ENCODE data around the gene KCNG2.

Gene KCNG2

GRCh38 chr18:79780547-79780946 is 17.2 kb upstream of the KCNG2 start:
- peaks cover 0 to 57% of the 10 kb centered on the region in 2 donors for H3K27me3 ChIP-seq
- intact Hi-C loops (cut with DNase I; ENCODE audit: low total_unique reads) = no loop called here
- no peaks in the 10 kb centered on the region for H3K4me1 ChIP-seq
- H3K36me3 ChIP-seq = no peaks in the 10 kb centered on the region
- TF ChIP-seq CTCF (IDR thresholded peaks at IDR 0.05) = no peak
- H3K27ac ChIP-seq = no peak overlapping the region
- H3K4me3 ChIP-seq = no peak overlapping the region
- no peaks in the 10 kb centered on the region for H3K9me3 ChIP-seq
- peak in 1 of 2 donors; percentile 38 for DNase-seq

- no peak overlapping the region for H3K4me3 ChIP-seq
- no peaks in the 10 kb centered on the region for H3K36me3 ChIP-seq
- intact Hi-C loops (cut with DNase I; ENCODE audit: low total_unique reads) = no loop called here
- H3K27me3 ChIP-seq = peaks cover 0 to 57% of the 10 kb centered on the region in 2 donors
- H3K27ac ChIP-seq = no peak overlapping the region
- no peaks in the 10 kb centered on the region for H3K9me3 ChIP-seq
- no peak for TF ChIP-seq CTCF (IDR thresholded peaks at IDR 0.05)
- peak in 1 of 2 donors; percentile 57 for DNase-seq
- H3K4me1 ChIP-seq = no peaks in the 10 kb centered on the region
Measured at GRCh38 chr18:79781331-79781941, 16.3 kb upstream of the KCNG2 start.

DNA sequence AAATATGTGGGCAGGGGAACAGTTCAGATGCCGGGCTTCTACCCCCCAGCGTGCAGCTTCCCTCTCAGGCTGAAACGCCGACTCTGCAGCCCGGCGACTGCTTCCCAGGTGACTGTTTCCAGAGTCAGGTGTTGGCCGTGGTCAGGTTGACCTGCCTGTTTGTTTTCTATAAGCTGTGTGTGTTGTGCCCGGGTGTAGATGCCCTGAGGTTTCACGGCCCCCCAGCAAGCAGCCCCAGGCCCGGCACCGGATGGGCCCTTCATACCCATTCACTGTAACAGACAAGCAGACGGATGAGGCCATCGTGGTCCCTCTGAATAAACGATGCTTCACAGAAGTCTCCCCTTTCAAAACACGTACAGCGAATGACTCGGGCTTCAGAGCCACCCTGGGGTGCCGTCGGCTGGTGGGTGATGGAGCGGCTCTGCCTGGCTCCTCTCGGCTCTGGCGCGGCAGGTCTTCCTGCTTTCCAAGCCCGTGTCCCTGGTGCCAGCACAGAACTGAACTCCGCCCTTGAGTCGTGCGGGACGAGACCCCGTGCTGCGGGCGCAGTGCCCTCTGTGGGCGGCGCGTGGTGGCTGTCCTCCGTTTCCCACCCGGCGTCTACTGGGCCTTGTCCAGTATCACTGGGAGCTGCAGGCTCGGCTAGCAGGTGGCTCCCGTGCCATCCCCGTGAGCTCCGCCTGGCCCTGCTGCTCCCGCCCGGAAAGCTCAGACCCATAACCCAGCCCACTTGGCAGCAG is 15.0 kb upstream of the KCNG2 start:
- Histone ChIP-seq H3K4me3 (no peak overlapping the region), H3K27me3 (peaks cover 0 to 64% of the 10 kb centered on the region in 2 donors), H3K4me1 (peaks cover 0 to 1% (median under 1%) of the 10 kb centered on the region in 4 donors), H3K27ac (no peak overlapping the region), H3K36me3 (no peaks in the 10 kb centered on the region), H3K9me3 (no peaks in the 10 kb centered on the region)
- DNase-seq = peak in 1 of 2 donors; percentile 61
- intact Hi-C loops (cut with DNase I; ENCODE audit: low total_unique reads) = no loop called here
- TF ChIP-seq CTCF (IDR thresholded peaks at IDR 0.05) = no peak

DNA sequence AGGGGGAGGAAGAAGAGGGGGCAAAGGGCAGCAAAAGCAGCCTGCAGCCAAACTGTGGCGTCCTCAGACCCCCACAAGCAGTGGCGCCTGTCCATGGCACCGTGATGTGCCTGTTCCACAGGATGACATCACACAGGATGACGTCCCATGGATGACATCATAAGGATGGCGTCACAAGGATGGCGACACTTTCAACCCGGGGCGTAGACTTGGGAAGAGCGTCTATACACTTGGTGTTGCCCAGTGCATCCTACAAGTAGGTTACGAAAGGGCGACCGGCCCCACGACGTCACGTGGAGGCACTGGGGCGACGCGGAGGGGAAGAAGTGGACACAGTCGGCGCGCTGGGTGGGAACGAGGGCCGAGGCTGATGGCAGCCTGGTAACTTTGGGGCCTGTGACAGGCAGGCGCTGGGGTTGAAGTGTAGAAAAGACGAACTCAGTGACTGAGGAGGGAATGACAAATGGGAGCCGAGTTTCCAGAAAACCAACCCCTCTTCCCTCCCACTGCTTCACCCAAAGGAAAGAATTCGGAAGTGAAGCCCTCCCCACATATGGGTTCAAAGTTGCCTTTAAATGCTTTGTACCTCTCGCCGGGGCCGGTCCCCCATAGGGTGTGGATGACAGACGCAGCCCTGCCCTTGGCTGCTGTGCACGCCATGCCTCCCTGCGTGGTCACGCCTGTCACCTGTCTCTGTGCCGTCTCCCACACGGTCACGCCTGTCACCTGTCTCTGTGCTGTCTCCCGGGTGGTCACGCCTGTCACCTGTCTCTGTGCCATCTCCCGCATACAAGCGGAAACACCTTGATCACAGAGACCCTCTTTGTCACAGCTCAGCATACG is 13.4 kb upstream of the KCNG2 start:
- peak in 1 of 2 donors; percentile 10 for DNase-seq
- no peak for TF ChIP-seq CTCF (IDR thresholded peaks at IDR 0.05)
- Histone ChIP-seq H3K36me3 (no peaks in the 10 kb centered on the region), H3K9me3 (no peaks in the 10 kb centered on the region), H3K4me3 (no peak overlapping the region), H3K27me3 (peaks cover 0 to 70% of the 10 kb centered on the region in 2 donors), H3K27ac (no peak overlapping the region), H3K4me1 (peaks cover 0 to 9% (median 8%) of the 10 kb centered on the region in 4 donors)
- intact Hi-C loops (cut with DNase I; ENCODE audit: low total_unique reads) = no loop called here

- intact Hi-C loops (cut with DNase I; ENCODE audit: low total_unique reads) = no loop called here
- H3K4me3 ChIP-seq = no peak overlapping the region
- no peak for TF ChIP-seq CTCF (IDR thresholded peaks at IDR 0.05)
- H3K27ac ChIP-seq = no peak overlapping the region
- peaks cover 0 to 72% of the 10 kb centered on the region in 2 donors for H3K27me3 ChIP-seq
- H3K36me3 ChIP-seq = no peaks in the 10 kb centered on the region
- H3K9me3 ChIP-seq = no peaks in the 10 kb centered on the region
- H3K4me1 ChIP-seq = peaks cover 0 to 9% (median 8%) of the 10 kb centered on the region in 4 donors
- no peak for DNase-seq
Measured at GRCh38 chr18:79784965-79785770, 12.6 kb upstream of the KCNG2 start.
